ENCODE data around the gene MYOM3. TPM values are rescaled to one million over a fixed set of nuclear protein-coding genes. Genes with fewer than 3 reads are reported as not detected.
"Not testable (repeated sequence)": the region's sequence is repeated elsewhere in the genome, so short reads cannot be mapped to it uniquely, and the experiment has no call there.

MYOM3 gene
- total RNA-seq, 2 donors from 2014 or later: not detected

- Mint-ChIP-seq H3K27ac (no peak overlapping the region), H3K4me3 (no peak overlapping the region), H3K9me3 (no peaks in the 10 kb centered on the region), H3K27me3 (ENCODE audit: low read depth) (peaks cover 11% of the 10 kb centered on the region), H3K36me3 (ENCODE audit: insufficient read depth in 2 of 2) (no peaks in the 10 kb centered on the region), H3K4me1 (ENCODE audit: low read depth) (peaks cover 11% of the 10 kb centered on the region)
- no peak for DNase-seq
- ATAC-seq (replicated peaks in 1 of 2): no peak
These were observed 75.8 kb downstream of the MYOM3 start for GRCh38 chr1:24036088-24036487.

- Mint-ChIP-seq H3K4me1 (ENCODE audit: low read depth) (peaks cover 11% of the 10 kb centered on the region), H3K27me3 (ENCODE audit: low read depth) (peaks cover 11% of the 10 kb centered on the region), H3K9me3 (no peaks in the 10 kb centered on the region), H3K36me3 (ENCODE audit: insufficient read depth in 2 of 2) (no peaks in the 10 kb centered on the region), H3K4me3 (no peak overlapping the region), H3K27ac (no peak overlapping the region)
- DNase-seq (no peak), ATAC-seq (replicated peaks in 1 of 2) (no peak)
These were observed 79.0 kb downstream of the MYOM3 start for GRCh38 chr1:24032981-24033380.

DNA sequence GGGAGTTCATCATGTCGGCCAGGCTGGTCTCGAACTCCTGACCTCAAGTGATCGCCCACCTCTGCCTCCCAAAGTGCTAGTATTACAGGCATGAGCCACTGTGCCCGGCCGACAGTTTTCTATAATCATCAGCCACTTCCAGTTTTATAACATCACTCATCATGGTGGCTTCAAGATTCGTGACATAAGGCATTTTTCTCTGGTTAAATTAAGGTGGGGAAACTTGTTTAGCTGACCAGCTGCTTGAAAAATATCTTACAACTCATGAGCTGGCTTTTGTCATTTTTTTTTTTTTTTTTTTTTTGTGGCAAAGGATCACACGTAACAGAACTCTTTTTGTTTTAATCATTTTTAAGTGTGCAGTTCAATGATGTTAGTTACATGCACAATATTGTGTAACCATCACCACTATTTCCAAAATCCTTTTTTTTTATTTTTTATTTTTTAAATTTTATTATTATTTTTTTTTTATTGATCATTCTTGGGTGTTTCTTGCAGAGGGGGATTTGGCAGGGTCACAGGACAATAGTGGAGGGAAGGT lies 80.9 kb downstream of the MYOM3 start:
- not testable (repeated sequence) for H3K9me3 Mint-ChIP-seq; H3K36me3 Mint-ChIP-seq (ENCODE audit: insufficient read depth in 2 of 2); DNase-seq; H3K4me3 Mint-ChIP-seq; ATAC-seq (replicated peaks in 1 of 2); H3K27ac Mint-ChIP-seq
- H3K4me1 Mint-ChIP-seq (ENCODE audit: low read depth): peaks cover 11% of the 10 kb centered on the region
- peaks cover 11% of the 10 kb centered on the region for H3K27me3 Mint-ChIP-seq (ENCODE audit: low read depth)

- ATAC-seq (replicated peaks in 1 of 2): no peak
These were observed 84.0 kb downstream of the MYOM3 start for GRCh38 chr1:24027838-24028468.

DNA sequence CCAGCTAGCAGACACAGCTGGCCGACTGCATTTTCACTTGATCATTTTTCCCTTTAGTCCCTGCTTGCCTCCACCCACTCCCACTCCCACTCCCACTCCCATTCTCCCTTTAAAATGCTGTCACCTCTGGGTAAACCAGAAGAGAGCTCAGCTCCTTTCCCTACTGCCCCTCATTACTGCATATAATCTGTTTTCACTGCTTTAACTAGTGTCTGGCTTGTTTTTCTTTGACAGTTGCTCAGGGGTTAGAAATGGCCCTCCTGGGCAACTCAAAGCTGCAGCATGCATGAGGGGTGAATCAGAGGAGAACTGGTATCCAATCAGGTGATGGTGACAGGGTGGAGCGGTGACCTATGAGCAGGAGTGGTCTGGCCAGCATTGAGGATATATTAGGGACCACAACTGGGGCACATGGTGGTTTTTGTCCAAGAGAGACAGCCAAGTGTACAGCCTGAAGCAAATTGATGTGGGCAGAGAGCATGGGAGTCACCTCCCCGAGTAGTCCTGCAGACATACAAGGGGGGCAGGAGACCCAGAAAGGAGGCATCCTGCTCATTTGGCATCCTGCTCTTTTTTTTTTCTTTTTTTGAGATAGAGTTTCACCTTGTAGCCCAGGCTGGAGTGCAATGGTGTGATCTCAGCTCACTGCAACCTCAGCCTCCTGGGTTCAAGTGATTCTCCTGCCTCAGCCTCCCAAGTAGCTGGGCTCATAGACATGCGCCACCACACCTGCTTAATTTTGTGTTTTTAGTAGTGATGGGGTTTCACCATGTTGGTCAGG lies 89.2 kb downstream of the MYOM3 start:
- H3K9me3 Mint-ChIP-seq: no peaks in the 10 kb centered on the region
- H3K27me3 Mint-ChIP-seq (ENCODE audit: low read depth): no peaks in the 10 kb centered on the region
- ATAC-seq (replicated peaks in 1 of 2): no peak
- H3K36me3 Mint-ChIP-seq (ENCODE audit: insufficient read depth in 2 of 2): no peaks in the 10 kb centered on the region
- H3K27ac Mint-ChIP-seq: no peak overlapping the region
- H3K4me3 Mint-ChIP-seq: no peak overlapping the region
- no peaks in the 10 kb centered on the region for H3K4me1 Mint-ChIP-seq (ENCODE audit: low read depth)
- no peak for DNase-seq

More at GRCh38 chr1:24027838-24028468, 84.0 kb downstream of the MYOM3 start:
- Mint-ChIP-seq H3K4me3 (no peak overlapping the region), H3K27ac (no peak overlapping the region), H3K9me3 (no peaks in the 10 kb centered on the region), H3K4me1 (ENCODE audit: low read depth) (peaks cover 3% of the 10 kb centered on the region), H3K27me3 (ENCODE audit: low read depth) (peaks cover 1% of the 10 kb centered on the region), H3K36me3 (ENCODE audit: insufficient read depth in 2 of 2) (no peaks in the 10 kb centered on the region)
- no peak for DNase-seq

- Mint-ChIP-seq H3K4me3 (no peak overlapping the region), H3K4me1 (ENCODE audit: low read depth) (no peaks in the 10 kb centered on the region), H3K27ac (no peak overlapping the region), H3K27me3 (ENCODE audit: low read depth) (no peaks in the 10 kb centered on the region), H3K36me3 (ENCODE audit: insufficient read depth in 2 of 2) (no peaks in the 10 kb centered on the region), H3K9me3 (no peaks in the 10 kb centered on the region)
- no peak for DNase-seq
- no peak for ATAC-seq (replicated peaks in 1 of 2)
These were observed 90.3 kb downstream of the MYOM3 start for GRCh38 chr1:24021403-24022266.

- Mint-ChIP-seq H3K4me3 (no peak overlapping the region), H3K36me3 (ENCODE audit: insufficient read depth in 2 of 2) (no peaks in the 10 kb centered on the region), H3K9me3 (no peaks in the 10 kb centered on the region), H3K27me3 (ENCODE audit: low read depth) (no peaks in the 10 kb centered on the region), H3K4me1 (ENCODE audit: low read depth) (no peaks in the 10 kb centered on the region), H3K27ac (no peak overlapping the region)
- DNase-seq: no peak
- no peak for ATAC-seq (replicated peaks in 1 of 2)
These were observed 91.5 kb downstream of the MYOM3 start for GRCh38 chr1:24020470-24020869.

GRCh38 chr1:24020025-24020424 lies 91.9 kb downstream of the MYOM3 start:
- Mint-ChIP-seq H3K36me3 (ENCODE audit: insufficient read depth in 2 of 2) (no peaks in the 10 kb centered on the region), H3K9me3 (no peaks in the 10 kb centered on the region), H3K4me3 (no peak overlapping the region), H3K27me3 (ENCODE audit: low read depth) (no peaks in the 10 kb centered on the region), H3K4me1 (ENCODE audit: low read depth) (no peaks in the 10 kb centered on the region), H3K27ac (no peak overlapping the region)
- ATAC-seq (replicated peaks in 1 of 2): no peak
- DNase-seq: no peak

- H3K9me3 Mint-ChIP-seq: no peaks in the 10 kb centered on the region
- no peaks in the 10 kb centered on the region for H3K27me3 Mint-ChIP-seq (ENCODE audit: low read depth)
- H3K4me1 Mint-ChIP-seq (ENCODE audit: low read depth): no peaks in the 10 kb centered on the region
- no peak overlapping the region for H3K27ac Mint-ChIP-seq
- DNase-seq (no peak), ATAC-seq (replicated peaks in 1 of 2) (no peak)
- H3K36me3 Mint-ChIP-seq (ENCODE audit: insufficient read depth in 2 of 2): no peaks in the 10 kb centered on the region
- H3K4me3 Mint-ChIP-seq: no peak overlapping the region
These were observed 93.0 kb downstream of the MYOM3 start for GRCh38 chr1:24018611-24019580.

- no peak overlapping the region for H3K4me3 Mint-ChIP-seq
- H3K36me3 Mint-ChIP-seq (ENCODE audit: insufficient read depth in 2 of 2): no peaks in the 10 kb centered on the region
- no peak for ATAC-seq (replicated peaks in 1 of 2)
- H3K4me1 Mint-ChIP-seq (ENCODE audit: low read depth): no peaks in the 10 kb centered on the region
- H3K9me3 Mint-ChIP-seq: no peaks in the 10 kb centered on the region
- DNase-seq: no peak
- no peak overlapping the region for H3K27ac Mint-ChIP-seq
- peaks cover 8% of the 10 kb centered on the region for H3K27me3 Mint-ChIP-seq (ENCODE audit: low read depth)
These were observed 96.4 kb downstream of the MYOM3 start for GRCh38 chr1:24015221-24016210.

DNA sequence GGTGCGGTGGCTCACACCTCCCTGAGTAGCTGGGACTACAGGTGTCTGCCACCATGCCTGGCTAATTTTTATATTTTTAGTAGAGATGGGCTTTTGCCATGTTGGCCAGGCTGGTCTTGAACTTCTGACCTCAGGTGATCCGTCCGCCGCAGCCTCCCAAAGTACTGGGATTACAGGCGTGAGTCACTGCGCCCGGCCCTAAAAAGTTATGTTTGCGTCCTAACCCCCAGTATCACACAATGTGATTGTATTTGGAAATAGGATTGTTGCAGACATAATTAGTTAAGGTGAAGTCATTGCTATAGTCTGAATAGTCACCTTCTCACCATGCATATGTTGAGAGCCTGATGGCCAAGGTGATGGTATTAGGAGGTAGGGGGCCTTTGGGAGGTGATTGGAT lies 99.1 kb downstream of the MYOM3 start:
- not testable (repeated sequence) for H3K4me1 Mint-ChIP-seq (ENCODE audit: low read depth); H3K4me3 Mint-ChIP-seq; H3K27me3 Mint-ChIP-seq (ENCODE audit: low read depth); H3K36me3 Mint-ChIP-seq (ENCODE audit: insufficient read depth in 2 of 2); DNase-seq; H3K9me3 Mint-ChIP-seq; ATAC-seq (replicated peaks in 1 of 2); H3K27ac Mint-ChIP-seq

Data from activated T-cell treated with anti-CD3 and anti-CD28 coated beads, Interleukin-2, amount 50 U/mL, for 72 hours (primary cell).